ENCODE measurements around the gene HS3ST4. TPM values are rescaled to one million over a fixed set of nuclear protein-coding genes. Genes with fewer than 3 reads are reported as not detected.

Gene HS3ST4
- total RNA-seq, 1 experiment from 2014 or later: not detected

- RAD21 ChIA-PET (ENCODE audit: low non-redundant PET in 1 of 2, low total read pairs in 2 of 2, uncharacterized antibody in 2 of 2, unreplicated experiment in 2 of 2): no interaction called here
- DNase-seq (ENCODE audit: low read depth, low spot score): no peak
- no peak overlapping the region for H3K4me3 ChIP-seq (replicated peaks in 1 of 2; ENCODE audit: low read depth in 1 of 2, low read length in 2 of 2)
- CTCF ChIA-PET: interaction anchor here (0.6 kb wide), 1 partner anchor 998 kb away, joined by 3 read pairs; no protein-coding TSS in a partner anchor
- no peaks in the 10 kb centered on the region for H3K36me3 ChIP-seq (ENCODE audit: control insufficient read depth in 1 of 2, insufficient read depth in 2 of 2, low read length in 2 of 2)
- no peak overlapping the region for H3K9ac ChIP-seq (ENCODE audit: low read length)
- no peak overlapping the region for H2AFZ ChIP-seq (ENCODE audit: low read depth, low read length, poor library complexity, severe bottlenecking)
- no peak for TF ChIP-seq ELF1 (IDR thresholded peaks at IDR 0.05; ENCODE audit: borderline replicate concordance, low read depth)
- intact Hi-C loops (cut with micrococcal nuclease): no loop called here
- no peak overlapping the region for H3K4me2 ChIP-seq (ENCODE audit: low read length)
- no peak for ATAC-seq
- BruUV-seq (replicated peaks): no TSS peak
- no peaks in the 10 kb centered on the region for H3K9me2 ChIP-seq (ENCODE audit: insufficient read depth)
- no peaks in the 10 kb centered on the region for H3K79me2 ChIP-seq (ENCODE audit: insufficient read depth, low read length)
- POLR2A ChIA-PET: no interaction called here
- no peaks in the 10 kb centered on the region for H3K4me1 ChIP-seq (ENCODE audit: control insufficient read depth in 1 of 2, insufficient read depth in 2 of 2, low read length in 2 of 2)
- no peaks in the 10 kb centered on the region for H4K20me1 ChIP-seq (ENCODE audit: insufficient read depth)
- H3K27ac ChIP-seq (ENCODE audit: low read depth, low read length): no peak overlapping the region
- H3K27me3 ChIP-seq (ENCODE audit: insufficient read depth, low read length): no peaks in the 10 kb centered on the region
- peaks cover 7 to 10% of the 10 kb centered on the region in 2 experiments; a peak in 2 of 4 replicates for H3K9me3 ChIP-seq (ENCODE audit: control insufficient read depth in 1 of 2, insufficient read depth in 1 of 2, low read depth in 1 of 2, low read length in 2 of 2)
These were observed 420.1 kb downstream of the HS3ST4 start for GRCh38 chr16:26111900-26112299.

- Histone ChIP-seq H3K9ac (ENCODE audit: low read length) (no peak overlapping the region), H3K4me1 (ENCODE audit: control insufficient read depth in 1 of 2, insufficient read depth in 2 of 2, low read length in 2 of 2) (no peaks in the 10 kb centered on the region), H3K27me3 (ENCODE audit: insufficient read depth, low read length) (no peaks in the 10 kb centered on the region), H3K27ac (ENCODE audit: low read depth, low read length) (no peak overlapping the region), H3K79me2 (ENCODE audit: insufficient read depth, low read length) (no peaks in the 10 kb centered on the region), H2AFZ (ENCODE audit: low read depth, low read length, poor library complexity, severe bottlenecking) (no peak overlapping the region), H3K9me2 (ENCODE audit: insufficient read depth) (no peaks in the 10 kb centered on the region), H4K20me1 (ENCODE audit: insufficient read depth) (no peaks in the 10 kb centered on the region), H3K9me3 (ENCODE audit: control insufficient read depth in 1 of 2, insufficient read depth in 1 of 2, low read depth in 1 of 2, low read length in 2 of 2) (peaks cover 2 to 6% of the 10 kb centered on the region in 2 experiments; a peak in 2 of 4 replicates), H3K4me2 (ENCODE audit: low read length) (no peak overlapping the region), H3K36me3 (ENCODE audit: control insufficient read depth in 1 of 2, insufficient read depth in 2 of 2, low read length in 2 of 2) (no peaks in the 10 kb centered on the region), H3K4me3 (replicated peaks in 1 of 2; ENCODE audit: low read depth in 1 of 2, low read length in 2 of 2) (no peak overlapping the region)
- no TSS peak for BruUV-seq (replicated peaks)
- ChIA-PET RAD21 (ENCODE audit: low non-redundant PET in 1 of 2, low total read pairs in 2 of 2, uncharacterized antibody in 2 of 2, unreplicated experiment in 2 of 2) (no interaction called here), POLR2A (no interaction called here), CTCF (no interaction called here)
- ATAC-seq (no peak), DNase-seq (ENCODE audit: low read depth, low spot score) (no peak)
- TF ChIP-seq CTCF (IDR thresholded peaks at IDR 0.05 in 2 of 3, conservative IDR thresholded peaks at IDR 0.05 in 1 of 3; ENCODE audit: borderline replicate concordance in 1 of 3, insufficient read depth in 1 of 3, low read depth in 2 of 3, low read length in 2 of 3) (no peak), EZH2phosphoT487 (IDR thresholded peaks at IDR 0.05; ENCODE audit: borderline replicate concordance) (no peak), JUND (IDR thresholded peaks at IDR 0.05) (no peak), FOSL1 (IDR thresholded peaks at IDR 0.05; ENCODE audit: low read depth) (no peak), CEBPB (IDR thresholded peaks at IDR 0.05; ENCODE audit: low read depth) (no peak), RAD21 (IDR thresholded peaks at IDR 0.05; ENCODE audit: low read depth) (no peak), POLR2A (IDR thresholded peaks at IDR 0.05; ENCODE audit: borderline replicate concordance, extremely low read depth, insufficient read depth, insufficient read length) (no peak), YY1 (IDR thresholded peaks at IDR 0.05; ENCODE audit: extremely low read depth, insufficient replicate concordance, low read depth, low read length) (no peak), TCF7L2 (IDR thresholded peaks at IDR 0.05; ENCODE audit: borderline replicate concordance, extremely low read depth, insufficient read depth, insufficient read length) (no peak), POLR2AphosphoS5 (IDR thresholded peaks at IDR 0.05; ENCODE audit: low read depth, low read length) (no peak)
- intact Hi-C loops (cut with micrococcal nuclease): no loop called here
These were observed 426.8 kb downstream of the HS3ST4 start for GRCh38 chr16:26118575-26118974.

Measured in HCT116 (cell line).